Right kidney (tissue), 9 donors: ENCODE data around the gene FBP2.

Experiments used
- DNase-seq: peaks from one replicate; pipeline ENCODE4 v3.0.0-alpha.2; 2016
- long read RNA-seq, 8 donors: transcript quantifications; one replicate each; lab custom pipeline, GENCODE V29; 2026

The FBP2 gene
- long read RNA-seq, donor 1: 0 reads
- long read RNA-seq, donor 2: 0 reads
- long read RNA-seq, donor 3: 0 reads
- long read RNA-seq, donor 4: 0 reads
- long read RNA-seq, donor 5: 0 reads
- long read RNA-seq, donor 6: 0 reads
- long read RNA-seq, donor 7, partial matches to known transcripts: 0 of 1 reads
- long read RNA-seq, donor 7, other reads (novel, unspliced or antisense): 0 of 1 reads
- long read RNA-seq, donor 8: 0 reads

- no peak for DNase-seq
Measured at GRCh38 chr9:94593459-94594345, at the start of gene FBP2. Gene FBP2, minus strand, starts transcription at chr9:94593824. Its CDS starts 98 bp downstream, at chr9:94593726.

GRCh38 chr9:94643176-94643575, 49.6 kb upstream of the FBP2 start:
- DNase-seq: no peak

- no peak for DNase-seq
Measured at GRCh38 chr9:94642501-94642900, 48.9 kb upstream of the FBP2 start.

- no peak for DNase-seq
Measured at GRCh38 chr9:94639999-94640376, 46.4 kb upstream of the FBP2 start.

- DNase-seq: peak; percentile 64
Measured at GRCh38 chr9:94639061-94639998, 45.7 kb upstream of the FBP2 start, which contains the start of gene FBP1. Gene FBP1, minus strand, starts transcription at chr9:94639518. Its CDS starts 208 bp downstream, at chr9:94639310.

- no peak for DNase-seq
Measured at GRCh38 chr9:94638335-94639060, 44.9 kb upstream of the FBP2 start.

- no peak for DNase-seq
Measured at GRCh38 chr9:94632737-94633136, 39.1 kb upstream of the FBP2 start.

GRCh38 chr9:94631599-94631998, 38.0 kb upstream of the FBP2 start:
- no peak for DNase-seq

GRCh38 chr9:94630833-94631232, 37.2 kb upstream of the FBP2 start:
- no peak for DNase-seq

- no peak for DNase-seq
Measured at GRCh38 chr9:94630281-94630680, 36.7 kb upstream of the FBP2 start.

GRCh38 chr9:94627287-94627686, 33.7 kb upstream of the FBP2 start:
- DNase-seq: no peak

GRCh38 chr9:94625835-94626234, 32.2 kb upstream of the FBP2 start:
- no peak for DNase-seq

GRCh38 chr9:94624629-94625028, 31.0 kb upstream of the FBP2 start:
- DNase-seq: no peak

GRCh38 chr9:94623253-94623652, 29.6 kb upstream of the FBP2 start:
- no peak for DNase-seq

- DNase-seq: no peak
Measured at GRCh38 chr9:94622087-94622800, 28.6 kb upstream of the FBP2 start.

GRCh38 chr9:94619026-94619425, 25.4 kb upstream of the FBP2 start:
- DNase-seq: no peak

- no peak for DNase-seq
Measured at GRCh38 chr9:94613003-94613402, 19.4 kb upstream of the FBP2 start.

GRCh38 chr9:94612071-94612470, 18.4 kb upstream of the FBP2 start:
- no peak for DNase-seq

GRCh38 chr9:94611638-94612068, 18.0 kb upstream of the FBP2 start:
- DNase-seq: no peak

- DNase-seq: peak; percentile 26
Measured at GRCh38 chr9:94610181-94610606, 16.6 kb upstream of the FBP2 start.

GRCh38 chr9:94607423-94607691, 13.7 kb upstream of the FBP2 start:
- DNase-seq: no peak
